HG03159 (cell line): ENCODE data around the gene BATF.
A peak's percentile ranks its signal among the peaks of the same experiment; 100 is the strongest.

ENCODE experiments used
- ATAC-seq: cut with Tn5 transposase; IDR thresholded peaks from one replicate; pipeline ENCODE4 v1.9.1; 2021; ENCODE audit warnings: mild to moderate bottlenecking, moderate library complexity; ENCODE audit not compliant: unreplicated experiment

BATF gene

DNA sequence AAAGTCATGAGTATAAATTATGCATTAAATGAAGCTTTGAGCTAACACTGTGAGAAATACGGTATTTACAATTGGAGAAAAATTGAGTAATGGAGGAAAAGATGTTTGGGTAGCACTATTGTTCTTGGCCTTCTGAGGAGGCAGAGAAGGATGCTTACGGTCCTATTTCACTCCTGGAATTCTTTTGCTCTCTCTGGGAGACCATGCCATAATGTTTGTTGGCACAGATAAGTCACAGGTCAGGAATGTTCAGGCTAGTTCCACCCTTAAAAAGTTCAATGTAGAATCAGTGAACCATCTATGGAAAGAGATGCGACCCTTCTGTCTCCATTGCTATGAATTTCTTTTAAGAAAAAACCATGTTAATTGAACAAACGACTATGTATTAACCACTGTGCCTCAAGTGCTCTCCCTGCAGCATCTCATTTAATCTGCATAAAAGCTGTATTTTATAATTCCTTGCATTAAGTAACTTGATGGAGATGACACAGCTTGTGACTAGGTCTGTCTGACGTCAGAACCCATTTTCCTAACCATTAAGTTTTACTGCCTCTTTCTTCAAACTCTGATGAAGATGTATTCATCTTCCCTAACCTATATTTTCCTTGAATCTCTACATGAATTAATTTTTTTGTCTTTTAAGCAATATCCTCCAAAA lies 9.5 kb downstream of the BATF start:
- ATAC-seq = no peak

DNA sequence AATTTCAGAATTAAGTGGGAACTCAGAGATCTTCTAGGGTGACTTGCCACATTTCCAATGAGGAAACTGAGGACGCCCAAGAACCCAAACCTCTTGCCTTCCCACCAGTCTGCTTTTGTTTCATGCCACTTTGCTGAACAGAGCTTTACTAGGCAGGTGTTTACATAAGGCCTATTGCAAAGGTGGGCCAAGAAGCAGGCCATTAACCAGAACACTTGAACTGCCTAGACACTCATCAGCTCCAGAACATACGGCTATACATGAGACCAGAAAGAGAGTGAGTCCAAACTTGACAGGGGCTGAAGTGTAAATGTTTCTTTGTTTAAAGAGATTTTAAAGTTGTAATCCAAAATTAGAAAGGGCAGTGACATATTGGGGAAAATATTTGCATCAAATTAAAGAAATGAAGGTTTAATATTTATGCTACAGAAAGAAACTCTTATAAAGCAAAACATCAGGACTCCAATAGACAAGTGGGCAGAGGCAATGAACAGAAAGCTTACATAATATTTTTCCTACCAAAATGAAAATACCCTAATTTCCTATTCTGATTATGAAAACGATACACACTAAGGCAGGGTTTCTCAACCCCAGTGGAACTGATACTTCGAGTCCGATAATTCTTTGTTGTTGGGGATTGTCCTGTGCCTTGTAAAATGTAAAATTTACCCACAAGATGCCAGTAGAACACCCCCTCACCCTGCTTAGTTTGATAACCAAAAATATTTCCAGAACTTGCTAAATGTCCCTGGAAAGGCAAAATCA lies 11.7 kb downstream of the BATF start:
- ATAC-seq = no peak

DNA sequence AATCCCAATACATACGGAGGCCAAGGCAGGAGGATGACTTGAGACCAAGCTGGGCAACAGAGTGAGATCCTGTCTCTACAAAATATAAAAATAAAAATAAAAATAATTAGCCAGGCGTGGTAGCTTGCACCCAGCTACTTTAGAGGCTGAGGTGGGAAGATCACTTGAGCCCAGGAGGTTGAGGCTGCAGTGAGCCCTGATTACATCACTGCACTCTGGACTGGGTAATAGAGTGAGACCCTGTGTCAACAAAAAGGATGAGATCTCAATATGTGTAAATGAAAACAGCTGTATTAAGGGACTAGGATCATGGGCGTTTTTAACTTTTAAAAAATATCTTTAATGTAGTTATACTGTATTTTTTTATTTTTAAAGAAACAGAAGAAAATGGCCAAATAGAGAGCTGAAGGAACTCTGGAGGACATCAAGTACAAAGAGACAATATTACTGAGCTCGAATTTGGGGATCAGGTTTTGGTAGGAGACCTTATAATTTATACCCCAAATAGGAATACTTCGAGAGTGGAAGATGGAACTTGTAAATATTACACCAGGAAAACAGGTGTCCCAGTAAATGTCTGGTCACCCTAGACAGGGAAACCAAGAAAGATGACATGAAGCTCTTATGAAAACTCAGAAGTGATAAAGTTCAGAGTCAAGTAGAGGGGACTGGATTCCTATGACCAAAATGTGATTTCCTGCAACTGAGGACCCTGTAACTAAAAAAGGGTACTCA lies 13.1 kb downstream of the BATF start:
- ATAC-seq = no peak

DNA sequence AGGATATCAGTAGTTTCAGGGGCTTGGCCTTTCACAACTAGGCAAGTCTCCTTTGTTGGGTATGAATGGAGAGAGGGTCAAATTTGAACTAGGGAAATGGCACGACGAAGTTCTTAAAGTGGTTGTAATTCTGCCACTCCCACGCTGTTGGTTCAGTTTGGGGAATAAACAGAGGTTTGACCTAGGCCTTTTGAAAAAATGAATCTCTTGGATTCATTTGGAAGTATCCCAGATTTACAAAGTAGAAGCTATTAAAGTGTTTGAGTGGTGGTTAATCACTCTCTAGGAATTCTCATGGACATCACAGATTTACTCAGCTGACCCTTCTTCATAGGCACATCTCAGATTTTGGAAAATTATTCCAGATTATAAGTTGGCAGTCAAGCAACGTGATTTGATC lies 14.8 kb downstream of the BATF start:
- ATAC-seq = no peak

DNA sequence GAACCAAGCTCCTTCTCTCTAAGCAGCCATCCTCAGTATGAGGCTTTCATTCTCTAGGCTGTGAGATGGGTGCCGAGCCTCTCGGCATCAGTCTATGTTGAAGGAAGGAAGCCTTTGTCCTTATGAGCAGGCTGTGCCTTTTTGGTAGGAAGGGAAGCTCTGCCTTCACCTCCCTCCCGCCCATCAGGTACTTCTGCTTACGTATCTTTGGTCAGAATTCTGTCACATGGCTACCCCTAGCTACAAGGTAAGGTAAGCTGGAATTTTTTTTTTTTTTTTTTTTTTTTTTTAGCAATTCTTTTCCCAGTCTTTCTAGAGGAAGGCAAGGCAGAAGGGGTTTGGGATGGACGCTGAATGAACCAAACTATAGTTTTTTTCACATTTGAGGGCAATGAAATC lies 16.9 kb downstream of the BATF start:
- ATAC-seq = no peak

DNA sequence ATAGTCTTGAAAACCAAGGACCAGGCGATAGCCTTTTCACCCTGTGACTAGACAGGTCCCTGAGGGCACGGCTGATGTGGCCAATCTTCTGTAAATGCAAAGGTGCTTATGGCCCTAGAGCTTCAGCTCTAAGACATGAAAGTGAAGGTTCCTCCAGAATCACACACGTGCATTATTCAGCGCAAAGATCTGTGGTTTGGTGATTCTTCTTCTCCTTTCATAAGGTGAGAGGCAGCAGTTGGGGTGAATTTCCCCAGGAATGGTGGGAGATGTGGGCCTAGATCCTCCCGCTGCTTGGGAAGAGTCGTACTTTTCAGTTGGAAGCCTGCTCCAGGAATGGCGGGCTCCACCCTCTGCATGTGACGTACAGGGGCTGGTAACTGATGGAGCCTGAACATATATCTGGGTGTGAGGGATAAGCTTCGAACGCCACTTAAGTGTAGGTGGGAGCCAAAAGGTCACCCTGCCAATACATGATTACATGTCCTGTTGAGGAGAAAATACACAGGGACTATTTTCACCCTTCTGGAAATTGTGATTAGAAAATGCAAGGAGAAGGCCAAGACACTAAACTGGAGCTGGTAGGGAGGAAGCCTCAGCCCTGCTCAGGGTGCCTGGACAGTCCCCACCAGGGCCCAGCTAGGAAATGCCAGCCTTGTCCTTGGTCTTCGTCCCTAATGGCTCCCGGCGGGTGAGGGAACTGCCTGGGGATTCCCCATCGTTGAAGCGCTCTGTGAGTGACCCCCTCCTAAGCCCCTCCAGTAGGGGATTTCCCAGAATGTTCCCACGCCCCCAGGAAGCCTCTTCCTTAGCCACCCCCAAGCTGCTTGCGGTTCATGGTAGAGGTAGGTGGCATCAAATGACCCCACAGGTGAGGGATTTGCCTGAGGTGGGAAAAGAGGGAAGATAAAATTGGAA lies 17.6 kb downstream of the BATF start:
- ATAC-seq = peak; percentile 47

DNA sequence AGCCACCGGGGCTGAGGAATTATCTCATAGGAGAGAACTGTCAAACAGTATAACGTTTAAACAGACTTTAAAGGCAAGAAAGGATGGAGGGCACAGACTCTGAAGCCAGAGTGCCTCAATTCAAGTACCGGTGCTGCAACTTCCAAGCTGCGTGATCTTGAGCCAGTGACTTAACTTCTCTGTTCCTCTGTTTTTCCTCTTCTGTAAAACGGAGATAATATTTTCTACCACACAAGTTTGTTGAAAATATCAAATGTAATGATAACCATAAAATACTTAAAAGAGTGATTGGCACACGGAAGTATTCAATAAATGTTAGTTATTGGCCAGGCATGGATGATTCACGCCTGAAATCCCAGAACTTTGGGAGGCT lies 18.2 kb downstream of the BATF start:
- no peak for ATAC-seq

DNA sequence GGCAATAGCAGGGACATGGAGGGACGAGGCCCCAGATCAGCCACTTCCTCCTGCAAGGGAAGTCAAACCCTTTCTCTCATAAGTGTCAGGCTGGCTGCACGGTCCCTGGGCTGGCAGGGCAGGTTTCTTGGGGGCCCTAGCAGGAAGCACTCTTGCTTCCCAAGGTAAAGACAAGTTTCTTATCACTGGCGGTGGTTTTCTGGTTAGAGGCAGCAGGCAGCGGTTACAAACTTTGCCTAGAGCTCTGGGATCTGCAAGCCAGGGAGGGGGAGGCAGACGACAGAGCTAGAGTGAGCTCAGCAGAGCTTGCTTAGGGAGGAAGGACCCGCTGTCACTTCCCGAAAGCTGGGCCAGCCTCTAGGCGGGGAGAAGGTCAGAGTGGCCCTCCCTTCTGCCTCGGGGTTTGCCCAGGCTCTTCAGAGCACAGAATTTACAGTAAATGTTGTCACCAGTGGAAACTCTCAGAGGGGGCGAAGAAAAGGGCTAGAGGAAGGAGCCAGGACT lies 20.4 kb downstream of the BATF start:
- peak; percentile 58 for ATAC-seq

DNA sequence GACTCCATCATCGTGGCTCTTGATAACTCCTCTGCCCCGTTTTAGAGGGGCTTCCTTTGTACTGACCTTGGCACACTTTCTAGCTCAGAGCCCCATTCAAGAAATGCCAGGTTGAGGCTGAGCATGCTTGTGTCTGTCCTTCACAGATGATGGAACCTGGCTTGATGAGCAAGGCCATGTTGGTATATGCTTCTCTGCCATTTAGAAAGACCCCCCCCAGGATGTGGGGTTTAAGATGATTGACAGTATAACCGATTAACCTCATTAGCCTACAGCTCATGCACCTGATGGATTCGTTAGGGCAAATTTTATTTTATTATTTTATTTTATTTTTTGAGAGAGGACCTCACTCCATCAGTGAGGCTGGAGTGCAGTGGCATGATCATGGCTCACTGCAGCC lies 21.0 kb downstream of the BATF start:
- ATAC-seq = no peak

DNA sequence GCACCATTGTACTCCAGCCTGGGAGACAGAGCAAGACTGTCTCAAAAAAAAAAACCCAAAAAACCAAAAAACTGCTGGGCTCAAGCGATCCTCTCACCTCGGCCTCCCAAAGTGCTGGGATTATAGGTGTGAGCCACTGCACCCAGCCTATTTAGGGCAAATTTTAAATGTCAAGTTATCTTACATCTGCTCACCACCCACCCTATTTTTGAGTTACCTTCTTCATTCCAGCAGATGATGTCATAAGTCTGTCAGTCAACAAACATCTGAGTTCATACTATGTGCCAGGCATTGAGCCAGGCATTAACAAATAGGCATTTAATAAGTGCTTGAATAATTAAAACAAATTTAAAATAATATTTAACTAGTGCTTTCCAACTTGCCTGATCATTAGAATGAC lies 21.5 kb downstream of the BATF start:
- no peak for ATAC-seq

DNA sequence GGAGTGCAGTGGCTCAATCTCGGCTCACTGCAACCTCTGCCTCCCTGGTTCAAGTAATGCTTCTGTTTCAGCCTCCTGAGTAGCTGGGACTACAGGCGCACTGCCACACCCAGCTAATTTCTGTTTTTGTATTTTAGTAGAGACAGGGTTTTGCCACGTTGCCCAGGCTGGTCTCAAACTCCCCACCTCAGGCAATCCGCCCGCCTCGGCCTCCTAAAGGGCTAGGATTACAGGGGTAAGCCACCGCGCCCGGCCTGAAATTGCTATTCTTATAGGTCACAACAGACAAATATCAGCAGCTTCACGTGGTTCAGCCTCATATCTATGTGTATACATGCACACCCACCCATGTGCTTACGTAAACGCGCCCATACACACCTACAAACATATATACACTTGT lies 23.6 kb downstream of the BATF start:
- no peak for ATAC-seq

DNA sequence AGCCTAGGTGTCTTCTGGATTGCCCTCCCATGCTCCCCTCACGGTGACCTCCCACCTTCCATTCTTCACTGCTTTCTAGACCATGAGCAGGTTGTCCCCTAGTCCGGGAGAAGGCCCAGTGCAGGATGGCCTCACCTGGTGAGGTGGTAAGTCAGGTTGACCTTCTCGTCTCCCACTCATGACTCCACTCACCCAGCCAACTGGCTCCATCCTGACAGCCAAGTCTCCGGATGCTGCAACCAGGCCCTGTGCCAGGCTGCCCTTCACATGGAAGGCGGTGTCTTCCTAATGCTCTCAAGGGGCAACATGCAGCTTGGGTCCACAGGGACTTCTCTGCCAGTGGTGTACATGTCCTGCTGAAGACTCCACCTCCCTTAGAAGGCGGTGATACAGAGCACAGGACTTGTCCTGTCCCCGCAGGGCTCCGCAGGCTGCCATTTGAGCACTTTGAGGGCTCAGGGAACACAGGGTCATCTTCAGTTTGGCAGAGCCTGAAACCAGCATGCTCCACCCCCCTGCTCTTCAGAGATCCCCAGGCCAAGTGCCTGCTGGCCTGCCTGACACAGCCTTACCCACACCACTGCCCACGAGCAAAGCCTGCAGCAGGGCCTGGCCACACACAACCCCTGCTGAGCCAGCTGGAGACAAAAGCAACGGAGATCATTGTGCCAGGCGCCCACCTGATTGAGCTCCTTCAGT lies 25.4 kb downstream of the BATF start:
- ATAC-seq = no peak

DNA sequence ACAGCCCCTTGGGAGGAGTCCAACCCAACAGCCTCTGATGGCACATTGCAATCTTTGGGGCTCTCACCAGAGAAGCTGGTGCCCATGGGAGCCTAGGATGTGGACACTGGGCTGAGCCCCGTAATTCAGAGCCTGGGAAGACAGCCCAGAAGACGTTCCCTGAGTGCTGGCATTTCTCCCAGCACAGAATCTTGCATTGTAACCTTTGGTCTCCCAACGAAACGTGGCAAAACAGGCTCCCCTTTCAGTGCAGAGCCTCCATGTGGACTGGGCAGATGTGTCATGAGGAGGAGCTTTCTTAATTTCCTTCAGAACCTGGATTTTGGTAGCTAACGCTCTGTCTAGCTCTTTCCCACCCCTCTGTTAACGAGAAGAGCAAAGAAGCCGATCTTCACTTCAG lies 26.3 kb downstream of the BATF start:
- ATAC-seq = no peak

DNA sequence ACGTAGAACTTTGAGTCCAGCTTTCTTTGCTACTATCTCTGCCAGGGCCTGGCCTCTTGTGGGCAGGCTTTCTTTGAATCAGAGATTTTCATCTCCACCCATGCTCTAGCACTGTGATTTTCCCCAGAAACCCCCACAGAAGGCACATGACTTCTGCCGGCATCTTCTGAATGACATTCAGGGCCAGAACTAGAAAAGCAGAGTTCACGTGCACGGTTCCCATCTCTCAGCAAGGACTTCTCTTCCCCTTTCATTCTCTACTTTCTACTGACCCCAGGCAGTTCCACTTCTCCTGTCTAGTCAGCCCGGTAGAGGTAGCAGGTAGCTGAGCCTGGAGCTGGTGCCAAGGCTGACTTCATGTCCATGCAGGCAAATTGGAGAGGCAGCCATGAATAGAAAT lies 26.9 kb downstream of the BATF start:
- peak; percentile 52 for ATAC-seq

DNA sequence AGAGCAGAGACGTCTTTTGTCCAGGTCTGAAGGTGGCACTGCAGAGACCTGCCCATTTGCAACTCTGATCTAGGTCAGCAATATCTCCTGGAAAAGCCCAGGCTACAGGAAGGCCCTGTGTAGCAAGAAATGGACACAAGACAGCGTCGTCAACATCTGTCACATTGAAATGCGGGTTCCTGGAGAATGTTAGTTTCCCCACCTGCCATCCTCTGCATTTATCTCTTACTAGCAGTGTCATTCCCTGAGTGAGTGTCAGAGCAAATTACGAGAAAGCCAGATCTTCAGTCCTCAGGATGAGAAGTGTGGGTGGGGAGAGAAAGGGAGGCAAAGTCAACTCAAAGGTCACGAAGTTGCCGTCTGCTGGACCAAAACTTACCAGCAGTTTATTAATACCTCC lies 28.8 kb downstream of the BATF start:
- no peak for ATAC-seq

DNA sequence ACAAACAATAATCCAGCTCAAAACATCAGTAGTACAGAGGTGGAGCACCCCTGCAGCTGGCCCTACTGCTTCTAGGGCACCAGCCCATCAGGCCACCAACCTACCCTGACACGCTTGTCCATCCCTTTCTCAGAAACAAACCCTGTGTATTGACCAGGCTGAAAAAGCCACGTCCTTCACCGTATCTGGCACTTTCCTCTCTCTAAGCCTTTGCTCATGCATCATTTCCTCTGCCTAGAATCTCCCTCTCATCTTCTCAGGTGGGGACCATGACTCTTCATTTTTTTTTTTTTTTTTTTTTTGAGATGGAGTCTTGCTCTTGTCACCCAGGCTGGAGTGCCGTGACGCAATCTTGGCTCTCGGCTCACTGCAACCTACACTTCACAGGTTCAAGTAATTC lies 30.9 kb downstream of the BATF start:
- no peak for ATAC-seq

DNA sequence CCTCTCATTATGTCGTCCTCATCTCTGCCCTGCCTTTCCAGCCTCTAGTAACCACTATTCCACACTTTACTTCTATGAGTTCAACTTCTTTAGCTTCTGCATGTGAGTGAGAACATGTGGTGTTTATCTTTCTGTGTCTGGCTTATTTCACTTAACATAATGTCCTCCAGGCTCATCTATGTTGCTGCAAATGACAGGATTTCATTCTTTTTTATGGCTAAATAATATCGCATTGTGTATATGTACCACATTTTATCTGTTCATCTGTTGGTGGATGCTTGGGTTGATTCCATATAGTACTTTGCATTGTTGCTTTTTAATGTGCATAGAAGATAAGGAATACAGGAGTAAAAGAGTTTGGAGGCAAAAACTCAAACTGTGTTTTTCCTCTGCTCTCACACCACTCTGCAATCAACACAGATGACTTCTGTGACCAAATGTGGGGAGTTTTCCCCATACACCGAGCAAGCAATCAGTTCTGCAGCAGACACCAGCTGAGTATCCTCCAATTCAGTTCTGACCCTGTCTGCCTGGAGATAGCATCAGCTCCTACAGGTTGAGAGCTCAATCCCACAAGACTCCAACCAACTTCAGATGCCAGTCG lies 31.6 kb downstream of the BATF start:
- no peak for ATAC-seq

DNA sequence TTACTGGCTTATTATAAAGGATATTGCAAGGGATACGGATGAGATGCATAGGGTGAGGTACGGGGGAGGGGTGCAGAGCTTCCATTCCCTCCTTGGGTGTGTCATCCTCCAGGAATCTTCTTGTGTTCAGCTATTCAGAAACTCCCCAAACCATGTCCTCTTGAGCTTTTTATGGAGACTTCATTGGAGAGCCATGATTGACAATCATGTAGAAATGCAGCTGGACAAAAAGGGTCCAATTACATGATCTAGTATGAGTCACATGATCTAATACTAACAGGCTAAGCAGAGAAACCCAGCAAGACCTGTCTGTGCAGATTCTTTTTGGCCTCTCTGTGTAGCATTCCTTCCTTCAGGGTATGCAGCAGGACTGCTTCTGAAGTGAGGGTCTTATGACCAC lies 32.2 kb downstream of the BATF start:
- ATAC-seq = no peak

DNA sequence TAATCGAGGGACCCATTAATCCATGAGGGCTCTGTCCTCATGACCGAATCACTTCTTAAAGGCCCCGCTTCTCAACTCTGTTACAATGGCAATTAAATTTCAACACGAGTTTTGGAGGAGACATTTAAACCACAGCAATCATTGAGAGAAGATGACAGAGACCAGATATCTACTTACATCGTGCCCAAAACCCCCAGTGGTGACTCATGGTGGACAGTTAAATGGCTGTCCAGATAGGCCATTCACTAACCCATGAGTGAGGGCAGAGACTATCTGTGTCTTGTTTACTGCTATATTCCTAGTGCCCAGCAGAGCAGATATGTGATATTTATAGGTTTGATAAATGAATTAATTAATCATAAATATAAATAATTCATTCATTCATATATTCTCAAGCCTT lies 36.2 kb downstream of the BATF start:
- no peak for ATAC-seq

DNA sequence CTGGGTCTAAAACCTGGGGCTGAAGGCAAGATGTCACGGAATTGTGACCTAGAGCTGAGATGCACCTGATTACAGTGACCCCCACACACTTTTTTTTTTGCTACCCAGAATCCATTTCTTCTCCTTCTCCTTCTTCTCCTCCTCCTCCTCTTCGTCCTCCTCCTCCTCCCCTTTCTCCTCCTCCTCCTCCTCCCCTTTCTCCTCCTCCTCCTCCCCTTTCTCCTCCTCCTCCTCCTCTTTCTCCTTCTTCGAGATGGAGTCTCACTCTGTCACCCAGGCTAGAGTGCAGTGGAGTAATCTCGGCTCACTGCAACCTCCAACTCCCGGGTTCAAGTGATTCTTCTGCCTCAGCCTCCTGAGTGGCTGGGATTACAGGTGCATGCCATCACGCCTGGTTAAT lies 36.8 kb downstream of the BATF start:
- ATAC-seq = no peak
